Natural killer cell (primary cell): ENCODE data around the gene KIAA1671. TPM values are rescaled to one million over a fixed set of nuclear protein-coding genes. Genes with fewer than 3 reads are reported as not detected.
"Not testable (repeated sequence)": the region's sequence is repeated elsewhere in the genome, so short reads cannot be mapped to it uniquely, and the experiment has no call there.

Experiments used
- ATAC-seq, 3 donors: fragments of 150-1000 bp in 2 of 3; fragments of 200-7000 bp in 1 of 3; cut with Tn5 transposase; 1 replicate in 1 of 3; 2 replicates in 2 of 3; pipeline ENCODE4 v1.10.0; 2021; ENCODE audit warnings: mild to moderate bottlenecking in 2 of 3, moderate library complexity in 2 of 3
- DNase-seq, 2 donors: peaks; one replicate each; pipeline versions ENCODE4 v3.0.0 to v3.0.0-alpha.2; 2013 to 2021; ENCODE audit warnings: mixed read lengths in 1 of 2
- H3K27ac ChIP-seq: one replicate; pipeline ENCODE4 v1.5.1; 2013; ENCODE audit warnings: mild to moderate bottlenecking, low read length
- H3K27me3 ChIP-seq: one replicate; pipeline ENCODE4 v1.6.1; 2013; ENCODE audit warnings: low read length; ENCODE audit not compliant: control insufficient read depth, insufficient read depth
- H3K36me3 ChIP-seq: one replicate; pipeline ENCODE4 v1.6.1; 2013; ENCODE audit warnings: low read length; ENCODE audit not compliant: control insufficient read depth, insufficient read depth
- H3K4me1 ChIP-seq: one replicate; pipeline ENCODE4 v1.6.1; 2013; ENCODE audit warnings: low read length; ENCODE audit not compliant: control insufficient read depth, insufficient read depth
- H3K4me3 ChIP-seq: one replicate; pipeline ENCODE4 v1.5.1; 2013; ENCODE audit warnings: low read length
- H3K9me3 ChIP-seq: one replicate; pipeline ENCODE4 v1.6.1; 2013; ENCODE audit warnings: low read length; ENCODE audit not compliant: control insufficient read depth, insufficient read depth
- H3K27ac Mint-ChIP-seq, 2 donors: one replicate each; pipeline ENCODE4 v1.8.0; 2022; ENCODE audit warnings: mild to moderate bottlenecking in 2 of 2, mixed read lengths in 2 of 2, moderate library complexity in 1 of 2
- H3K27me3 Mint-ChIP-seq, 2 donors: one replicate each; pipeline ENCODE4 v1.8.0; 2022; ENCODE audit warnings: low read depth in 2 of 2, mixed read lengths in 2 of 2
- H3K36me3 Mint-ChIP-seq: one replicate; pipeline ENCODE4 v1.8.0; 2022; ENCODE audit warnings: mixed read lengths
- H3K4me1 Mint-ChIP-seq, 2 donors: one replicate each; pipeline ENCODE4 v1.8.0; 2022; ENCODE audit warnings: mixed read lengths in 2 of 2
- H3K4me3 Mint-ChIP-seq: one replicate; pipeline ENCODE4 v1.8.0; 2022; ENCODE audit warnings: mild to moderate bottlenecking, moderate library complexity, mixed read lengths
- H3K9me3 Mint-ChIP-seq, 2 donors: one replicate each; pipeline ENCODE4 v1.8.0; 2022; ENCODE audit warnings: mixed read lengths in 2 of 2
- WGBS: methylation state at CpG from one replicate; pipeline ENCODE4 v1.1.7; 2013; ENCODE audit warnings: missing lambda C conversion rate; ENCODE audit not compliant: insufficient coverage; 5-methylcytosine and 5-hydroxymethylcytosine counted together
- intact Hi-C: fragments of 100-400 bp; cut with micrococcal nuclease; formaldehyde crosslinking; loops from one replicate; pipeline ENCODE4 v1.14.2; 2022
- total RNA-seq, 4 donors: library from RNA; stranded (reverse); fragments of 120-200 nt in 1 of 4; gene quantifications; one replicate each; pipeline versions ENCODE4 v1.2.3 to v1.2.4, GENCODE V29; 2013 to 2022
- TF ChIP-seq, protein P1 (sequence below): fragments of 200-600 bp; IDR thresholded peaks from one replicate; pipeline ENCODE4 v1.8.0; 2022; ENCODE audit warnings: antibody characterized with exemption

KIAA1671 gene
- total RNA-seq, 3 donors from 2014 or later (not counting 1 experiment from before 2014, with no cell fraction given), result 3.6 to 24.0 (median 7.3) TPM

- Histone ChIP-seq H3K4me3 (no peak overlapping the region), H3K4me1 (peaks cover 2% of the 10 kb centered on the region), H3K36me3 (peaks cover 5% of the 10 kb centered on the region), H3K9me3 (peaks cover 7% of the 10 kb centered on the region), H3K27me3 (no peaks in the 10 kb centered on the region), H3K27ac (no peak overlapping the region)
- WGBS, result no CpG with 5 or more reads among the region's 3 CpGs
- Mint-ChIP-seq H3K36me3 (peaks cover 8% of the 10 kb centered on the region), H3K4me3 (no peak overlapping the region), H3K4me1 (no peaks in the 10 kb centered on the region), H3K27me3 (no peaks in the 10 kb centered on the region), H3K27ac (no peak overlapping the region), H3K9me3 (peaks cover 0 to 4% of the 10 kb centered on the region in 2 donors)
- intact Hi-C loops, result no loop called here
- DNase-seq (no peak), ATAC-seq (no peak)
- TF ChIP-seq, protein P1, sequence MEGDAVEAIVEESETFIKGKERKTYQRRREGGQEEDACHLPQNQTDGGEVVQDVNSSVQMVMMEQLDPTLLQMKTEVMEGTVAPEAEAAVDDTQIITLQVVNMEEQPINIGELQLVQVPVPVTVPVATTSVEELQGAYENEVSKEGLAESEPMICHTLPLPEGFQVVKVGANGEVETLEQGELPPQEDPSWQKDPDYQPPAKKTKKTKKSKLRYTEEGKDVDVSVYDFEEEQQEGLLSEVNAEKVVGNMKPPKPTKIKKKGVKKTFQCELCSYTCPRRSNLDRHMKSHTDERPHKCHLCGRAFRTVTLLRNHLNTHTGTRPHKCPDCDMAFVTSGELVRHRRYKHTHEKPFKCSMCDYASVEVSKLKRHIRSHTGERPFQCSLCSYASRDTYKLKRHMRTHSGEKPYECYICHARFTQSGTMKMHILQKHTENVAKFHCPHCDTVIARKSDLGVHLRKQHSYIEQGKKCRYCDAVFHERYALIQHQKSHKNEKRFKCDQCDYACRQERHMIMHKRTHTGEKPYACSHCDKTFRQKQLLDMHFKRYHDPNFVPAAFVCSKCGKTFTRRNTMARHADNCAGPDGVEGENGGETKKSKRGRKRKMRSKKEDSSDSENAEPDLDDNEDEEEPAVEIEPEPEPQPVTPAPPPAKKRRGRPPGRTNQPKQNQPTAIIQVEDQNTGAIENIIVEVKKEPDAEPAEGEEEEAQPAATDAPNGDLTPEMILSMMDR, result no peak
These were observed 224.3 kb downstream of the KIAA1671 start for GRCh38 chr22:25176799-25177198.

- intact Hi-C loops, result no loop called here
- H3K36me3 Mint-ChIP-seq, result peaks cover 8% of the 10 kb centered on the region
- Histone ChIP-seq H3K36me3 (peaks cover 5% of the 10 kb centered on the region), H3K27me3 (no peaks in the 10 kb centered on the region), H3K27ac (no peak overlapping the region), H3K4me3 (no peak overlapping the region), H3K4me1 (peaks cover 2% of the 10 kb centered on the region), H3K9me3 (peaks cover 7% of the 10 kb centered on the region)
- TF ChIP-seq, protein P1, result no peak
- DNase-seq, result no peak
- H3K9me3 Mint-ChIP-seq, result peaks cover 0 to 4% of the 10 kb centered on the region in 2 donors
- no peak for ATAC-seq
- no peak overlapping the region for H3K4me3 Mint-ChIP-seq
- peaks cover 0 to under 1% of the 10 kb centered on the region in 2 donors for H3K27me3 Mint-ChIP-seq
- no peak overlapping the region for H3K27ac Mint-ChIP-seq
- no peaks in the 10 kb centered on the region for H3K4me1 Mint-ChIP-seq
- WGBS, result 96% methylated on average over 13 of the region's 13 CpGs
These were observed 224.7 kb downstream of the KIAA1671 start for GRCh38 chr22:25177226-25177625.

- no peaks in the 10 kb centered on the region for H3K27me3 ChIP-seq
- H3K27me3 Mint-ChIP-seq, result peaks cover 0 to 3% of the 10 kb centered on the region in 2 donors
- TF ChIP-seq, protein P1, result no peak
- peaks cover 0 to 4% of the 10 kb centered on the region in 2 donors for H3K9me3 Mint-ChIP-seq
- no peak overlapping the region for H3K27ac Mint-ChIP-seq
- H3K4me1 ChIP-seq, result peaks cover 2% of the 10 kb centered on the region
- H3K36me3 ChIP-seq, result peaks cover 5% of the 10 kb centered on the region
- no peak overlapping the region for H3K4me3 Mint-ChIP-seq
- no peak for DNase-seq
- no peaks in the 10 kb centered on the region for H3K4me1 Mint-ChIP-seq
- H3K9me3 ChIP-seq, result peaks cover 7% of the 10 kb centered on the region
- no peak for ATAC-seq
- H3K4me3 ChIP-seq, result no peak overlapping the region
- intact Hi-C loops, result no loop called here
- 94% methylated on average over 7 of the region's 9 CpGs for WGBS
- H3K27ac ChIP-seq, result no peak overlapping the region
- peaks cover 8% of the 10 kb centered on the region for H3K36me3 Mint-ChIP-seq
These were observed 225.4 kb downstream of the KIAA1671 start for GRCh38 chr22:25177895-25178294.

DNA sequence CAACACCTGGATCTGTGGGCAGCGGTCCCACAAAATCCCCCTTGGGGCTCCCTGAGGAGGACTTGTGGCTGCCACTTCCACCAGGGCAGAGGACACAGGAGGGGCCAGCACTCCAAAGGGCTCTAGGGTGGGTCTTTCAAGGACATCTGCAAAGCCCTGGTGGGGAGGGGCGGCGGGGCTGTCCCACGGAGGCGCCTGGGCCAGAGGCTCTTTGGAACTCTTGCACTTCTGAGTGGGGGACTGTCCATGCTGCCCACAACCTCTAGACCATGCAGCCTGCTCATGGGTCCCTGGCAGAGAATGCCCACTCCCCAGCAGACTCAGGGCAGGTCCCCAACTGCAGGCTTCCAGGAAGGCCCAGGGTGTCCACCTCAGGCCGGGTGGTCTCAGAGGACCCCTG is 225.8 kb downstream of the KIAA1671 start:
- H3K9me3 Mint-ChIP-seq, H3K27ac Mint-ChIP-seq, H3K4me1 ChIP-seq, DNase-seq, H3K27me3 ChIP-seq, intact Hi-C loops, H3K36me3 Mint-ChIP-seq, H3K27ac ChIP-seq, H3K4me3 Mint-ChIP-seq, H3K4me1 Mint-ChIP-seq, H3K27me3 Mint-ChIP-seq, H3K9me3 ChIP-seq, H3K36me3 ChIP-seq: not testable (repeated sequence)
- whole genome bisulfite sequencing, result 83% methylated on average over 6 of the region's 6 CpGs
- H3K4me3 ChIP-seq, result peak overlapping the region; percentile 10
- peak in 1 of 3 donors; percentile 31 for ATAC-seq

DNA sequence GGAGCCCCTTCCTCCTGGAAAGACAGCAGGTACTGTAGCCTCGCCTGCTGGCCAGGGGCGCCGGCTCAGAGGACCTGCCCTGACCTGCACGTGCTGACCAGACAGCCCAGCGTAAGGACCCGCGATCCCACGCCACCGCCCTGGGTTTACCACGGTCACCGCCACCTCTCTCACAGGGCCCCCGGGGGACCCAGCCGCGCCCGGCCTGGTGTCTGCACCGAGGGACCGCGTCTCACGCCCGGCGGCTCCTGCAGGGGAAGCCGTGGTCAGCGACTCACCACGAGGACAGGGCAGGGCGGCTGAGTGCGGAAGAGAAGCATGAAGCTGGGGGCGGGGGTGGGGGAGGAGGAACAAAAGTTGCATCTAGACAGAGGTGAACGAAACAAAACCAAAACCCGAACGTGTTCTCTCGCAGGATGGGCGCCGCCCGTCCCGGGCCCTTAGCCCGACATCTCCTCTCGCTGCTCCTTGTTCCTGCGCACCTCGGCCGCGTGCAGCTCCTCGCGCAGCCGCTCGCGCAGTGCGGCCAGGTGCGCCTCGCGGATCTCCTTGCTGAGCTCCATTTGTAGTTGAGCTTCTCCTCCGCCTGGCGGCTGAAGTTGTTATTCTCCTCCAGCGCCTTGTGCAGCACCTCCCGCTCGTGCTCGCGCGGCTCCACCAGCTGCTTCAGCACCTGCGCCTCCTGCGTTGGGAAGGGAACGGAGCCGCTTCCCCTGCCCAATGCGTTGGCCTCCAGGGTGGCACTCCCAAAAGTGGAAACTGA is 226.5 kb downstream of the KIAA1671 start:
- H3K4me1 Mint-ChIP-seq, H3K9me3 Mint-ChIP-seq, H3K36me3 Mint-ChIP-seq, intact Hi-C loops, H3K4me1 ChIP-seq, H3K27ac ChIP-seq, H3K27me3 ChIP-seq, H3K4me3 ChIP-seq, H3K9me3 ChIP-seq, H3K36me3 ChIP-seq, H3K27me3 Mint-ChIP-seq, H3K4me3 Mint-ChIP-seq, H3K27ac Mint-ChIP-seq: not testable (repeated sequence)
- peak; percentile 83 to 98 (median 97) for ATAC-seq
- DNase-seq, result peak in 1 of 2 donors; percentile 21
- WGBS, result 88% methylated on average over 40 of the region's 63 CpGs
